ENCODE data around the gene TMEM59. TPM values are rescaled to one million over a fixed set of nuclear protein-coding genes. Genes with fewer than 3 reads are reported as not detected.
A peak's percentile ranks its signal among the peaks of the same experiment; 100 is the strongest.

TMEM59 gene
- polyA plus RNA-seq, 6 donors from 2014 or later, result 394 to 861 (median 528) TPM

GRCh38 chr1:53981220-53981619 is 71.8 kb downstream of the TMEM59 start:
- H3K27me3 Mint-ChIP-seq, result peaks cover 0 to 20% (median 5%) of the 10 kb centered on the region in 3 donors
- peaks cover 0 to 13% (median 0%) of the 10 kb centered on the region in 3 donors for H3K4me1 Mint-ChIP-seq
- H3K27ac Mint-ChIP-seq, result no peak overlapping the region
- H3K36me3 Mint-ChIP-seq, result no peaks in the 10 kb centered on the region
- no peak for ATAC-seq (ENCODE audit: low read depth in 2 of 2)
- H3K9me3 Mint-ChIP-seq, result no peaks in the 10 kb centered on the region
- no peak overlapping the region for H3K4me3 Mint-ChIP-seq
- DNase-seq, result no peak

GRCh38 chr1:53979712-53980450 is 73.1 kb downstream of the TMEM59 start:
- Mint-ChIP-seq H3K4me3 (no peak overlapping the region), H3K4me1 (peaks cover 0 to 13% (median 0%) of the 10 kb centered on the region in 3 donors), H3K9me3 (no peaks in the 10 kb centered on the region), H3K27ac (peak overlapping the region in 1 of 6 donors; percentile 51), H3K27me3 (peaks cover 0 to 20% (median 5%) of the 10 kb centered on the region in 3 donors), H3K36me3 (no peaks in the 10 kb centered on the region)
- no peak for ATAC-seq (ENCODE audit: low read depth in 2 of 2)
- no peak for DNase-seq

Other genes with a start within 250 kb of the TMEM59 start
- gene NDC1, start 214.9 kb downstream of the TMEM59 start, polyA plus RNA-seq (ENCODE audit: low read depth in 6 of 6), result 1 to 10 TPM; 4.9 to 9.5 (median 7.0) TPM
- gene YIPF1, start 163.4 kb downstream of the TMEM59 start, polyA plus RNA-seq (ENCODE audit: low read depth in 6 of 6), result 10 to 100 TPM; 20.7 to 41.1 (median 24.3) TPM
- not detected for gene DIO1, start 159.0 kb downstream of the TMEM59 start, polyA plus RNA-seq (ENCODE audit: low read depth in 6 of 6)
- 10 to 100 TPM; 41.5 to 66.8 (median 51.5) TPM for gene IFT25, start 107.5 kb downstream of the TMEM59 start, polyA plus RNA-seq (ENCODE audit: low read depth in 6 of 6)
- gene LRRC42, start 106.9 kb downstream of the TMEM59 start, polyA plus RNA-seq (ENCODE audit: low read depth in 6 of 6), result 10 to 100 TPM in 1 of 6 donors, 1 to 10 TPM in 5; 5.4 to 11.1 (median 7.8) TPM
- not detected for gene LDLRAD1, start 35.0 kb downstream of the TMEM59 start, polyA plus RNA-seq (ENCODE audit: low read depth in 6 of 6)
- 1 to 10 TPM; 5.4 to 9.7 (median 6.7) TPM for gene TCEANC2, start 404 bp upstream of the TMEM59 start, polyA plus RNA-seq (ENCODE audit: low read depth in 6 of 6)
- gene CDCP2, start 99.8 kb upstream of the TMEM59 start, polyA plus RNA-seq (ENCODE audit: low read depth in 6 of 6), result not detected
- 1 to 10 TPM; 1.6 to 6.9 (median 3.6) TPM for gene CYB5RL, start 146.8 kb upstream of the TMEM59 start, polyA plus RNA-seq (ENCODE audit: low read depth in 6 of 6)
- gene MRPL37, start 147.0 kb upstream of the TMEM59 start, polyA plus RNA-seq (ENCODE audit: low read depth in 6 of 6), result 100 to 1,000 TPM in 1 of 6 donors, 10 to 100 TPM in 5; 49.1 to 102 (median 58.8) TPM

Data from naive B cell (primary cell).